Activated naive CD8-positive, alpha-beta T cell treated with anti-CD3 and anti-CD28 coated beads for 36 hours (primary cell): Measurements from ENCODE around the gene S100A11. TPM values are rescaled to one million over a fixed set of nuclear protein-coding genes. Genes with fewer than 3 reads are reported as not detected.

Experiments used
- DNase-seq: peaks from one replicate; pipeline ENCODE4 v3.0.0; 2021
- H3K27ac Mint-ChIP-seq: one replicate; pipeline ENCODE4 v1.8.0; 2022; ENCODE audit warnings: mild to moderate bottlenecking, moderate library complexity, mixed read lengths
- H3K27me3 Mint-ChIP-seq: one replicate; pipeline ENCODE4 v1.8.0; 2022; ENCODE audit warnings: mild to moderate bottlenecking, mixed read lengths
- H3K36me3 Mint-ChIP-seq: one replicate; pipeline ENCODE4 v1.8.0; 2021; ENCODE audit warnings: mild to moderate bottlenecking, mixed read lengths
- H3K4me1 Mint-ChIP-seq: one replicate; pipeline ENCODE4 v1.8.0; 2021; ENCODE audit warnings: mixed read lengths
- H3K4me3 Mint-ChIP-seq: one replicate; pipeline ENCODE4 v1.8.0; 2022; ENCODE audit warnings: mild to moderate bottlenecking, moderate library complexity, mixed read lengths
- H3K9me3 Mint-ChIP-seq: one replicate; pipeline ENCODE4 v1.8.0; 2022; ENCODE audit warnings: mixed read lengths
- total RNA-seq, 2 experiments: library from RNA; stranded (reverse); gene quantifications; one replicate each; pipeline ENCODE4 v1.2.3, GENCODE V29; 2021

S100A11 gene
- total RNA-seq, 2 experiments from 2014 or later, result 162 to 165 TPM

GRCh38 chr1:152048416-152049009, 11.7 kb upstream of the S100A11 start:
- peak; percentile 61 for DNase-seq
- H3K27me3 Mint-ChIP-seq, result peaks cover 5% of the 10 kb centered on the region
- H3K4me3 Mint-ChIP-seq, result peak overlapping the region; percentile 78
- peaks cover 23% of the 10 kb centered on the region for H3K4me1 Mint-ChIP-seq
- H3K36me3 Mint-ChIP-seq, result no peaks in the 10 kb centered on the region
- peaks cover 2% of the 10 kb centered on the region for H3K9me3 Mint-ChIP-seq
- peak overlapping the region; percentile 98 for H3K27ac Mint-ChIP-seq

DNA sequence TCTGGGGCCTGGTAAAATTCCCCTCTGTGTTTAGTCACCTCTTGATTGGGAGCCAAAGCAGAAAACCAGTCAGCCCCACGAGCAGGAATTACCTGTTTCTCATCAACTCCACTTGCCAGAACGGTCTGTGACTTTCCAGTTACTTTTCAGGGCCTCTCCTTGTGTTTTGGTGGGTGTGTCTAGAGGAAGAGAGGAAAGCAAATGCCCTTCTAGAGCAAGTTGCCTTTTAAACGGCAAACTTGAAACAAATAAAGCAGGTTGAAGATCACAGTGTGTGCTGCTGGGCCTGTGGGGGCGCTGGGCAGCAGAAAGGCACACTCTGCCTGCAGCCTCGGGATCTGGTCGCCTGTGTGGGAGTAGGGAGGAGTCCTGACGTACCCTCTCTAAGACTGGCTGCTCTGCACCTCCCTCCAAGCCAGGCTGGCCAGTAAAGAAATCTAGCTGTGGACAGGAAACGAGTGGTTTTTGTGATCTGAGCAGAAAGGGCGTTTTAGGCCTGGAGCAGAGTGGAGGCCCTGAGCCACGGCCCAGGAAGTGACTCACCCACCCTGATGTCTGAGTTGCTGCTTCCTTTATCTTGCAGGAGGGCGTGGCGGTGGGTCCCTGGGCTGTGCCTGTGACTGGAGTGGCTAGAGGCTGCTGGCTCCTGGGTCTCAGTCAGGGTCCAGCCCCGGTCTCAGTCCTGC, 11.1 kb upstream of the S100A11 start:
- Mint-ChIP-seq H3K9me3 (peaks cover 2% of the 10 kb centered on the region), H3K36me3 (no peaks in the 10 kb centered on the region), H3K27me3 (peaks cover 3% of the 10 kb centered on the region), H3K4me3 (peak overlapping the region; percentile 78), H3K4me1 (peaks cover 23% of the 10 kb centered on the region), H3K27ac (peak overlapping the region; percentile 98)
- DNase-seq, result peak; percentile 91

DNA sequence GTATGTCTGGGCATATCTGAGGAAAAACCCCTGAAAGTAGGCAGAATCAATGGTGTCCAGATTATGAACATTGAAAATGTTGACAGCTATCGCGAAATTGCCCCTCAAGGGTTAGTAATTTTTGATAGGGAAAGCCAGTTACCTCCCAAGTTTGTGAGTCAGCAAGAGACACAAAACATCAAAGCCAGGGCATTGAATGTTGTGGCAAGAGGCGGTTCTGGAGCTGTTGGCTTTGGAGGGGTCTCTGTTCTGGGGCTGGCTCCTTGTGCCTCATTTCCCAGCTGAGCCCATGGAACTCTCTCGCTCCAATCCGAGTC, 10.6 kb upstream of the S100A11 start:
- H3K27ac Mint-ChIP-seq, result peak overlapping the region; percentile 98
- peaks cover 21% of the 10 kb centered on the region for H3K4me1 Mint-ChIP-seq
- H3K36me3 Mint-ChIP-seq, result no peaks in the 10 kb centered on the region
- peaks cover 2% of the 10 kb centered on the region for H3K9me3 Mint-ChIP-seq
- DNase-seq, result no peak
- H3K27me3 Mint-ChIP-seq, result no peaks in the 10 kb centered on the region
- peak overlapping the region; percentile 78 for H3K4me3 Mint-ChIP-seq

DNA sequence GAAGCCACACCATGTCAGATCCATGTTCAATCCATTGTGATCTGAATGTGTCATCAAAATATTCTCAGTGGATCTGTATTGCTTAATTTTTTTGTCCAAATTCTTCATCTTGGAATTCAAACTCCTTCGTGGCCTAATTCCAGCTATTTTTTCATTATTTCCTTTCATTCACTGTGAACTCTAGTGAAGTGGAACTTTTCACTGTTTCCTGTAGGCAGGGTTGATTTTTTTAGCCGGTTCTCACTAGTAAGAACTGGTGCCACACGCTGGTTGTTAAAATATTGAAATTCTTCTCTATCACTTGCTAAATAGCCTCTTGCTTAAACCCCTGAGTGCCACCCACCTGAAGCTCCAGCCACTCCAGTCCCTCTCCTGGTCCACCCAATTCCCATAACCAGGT, 7.6 kb upstream of the S100A11 start:
- Mint-ChIP-seq H3K4me1 (peaks cover 19% of the 10 kb centered on the region), H3K27me3 (no peaks in the 10 kb centered on the region), H3K9me3 (peaks cover 2% of the 10 kb centered on the region), H3K36me3 (no peaks in the 10 kb centered on the region), H3K4me3 (no peak overlapping the region), H3K27ac (no peak overlapping the region)
- DNase-seq, result no peak

DNA sequence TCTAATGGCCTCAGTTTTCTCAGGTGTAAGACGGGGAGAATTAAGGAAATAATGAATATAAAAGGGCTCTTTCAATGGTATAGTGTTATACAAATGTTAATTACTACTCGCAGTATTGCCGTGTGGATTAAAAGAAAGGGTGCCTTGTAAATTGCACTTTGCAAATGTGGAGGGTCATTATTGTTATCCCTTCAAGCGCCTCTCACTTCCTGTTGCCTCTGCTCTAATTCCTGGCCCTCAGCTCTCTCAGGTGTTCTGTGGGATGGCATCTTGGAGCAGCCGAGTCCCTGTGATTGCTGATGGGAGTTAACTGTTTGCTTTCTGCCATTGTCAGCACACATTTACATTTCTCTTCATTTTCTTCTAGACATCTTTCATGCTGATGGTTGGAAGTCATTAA, 7.1 kb upstream of the S100A11 start:
- Mint-ChIP-seq H3K27me3 (no peaks in the 10 kb centered on the region), H3K36me3 (no peaks in the 10 kb centered on the region), H3K9me3 (peaks cover 2% of the 10 kb centered on the region), H3K4me3 (no peak overlapping the region), H3K27ac (no peak overlapping the region), H3K4me1 (peaks cover 19% of the 10 kb centered on the region)
- DNase-seq, result no peak

- peaks cover 6% of the 10 kb centered on the region for H3K4me1 Mint-ChIP-seq
- no peak for DNase-seq
- no peaks in the 10 kb centered on the region for H3K36me3 Mint-ChIP-seq
Observed at GRCh38 chr1:152042030-152042429, 5.2 kb upstream of the S100A11 start.

DNA sequence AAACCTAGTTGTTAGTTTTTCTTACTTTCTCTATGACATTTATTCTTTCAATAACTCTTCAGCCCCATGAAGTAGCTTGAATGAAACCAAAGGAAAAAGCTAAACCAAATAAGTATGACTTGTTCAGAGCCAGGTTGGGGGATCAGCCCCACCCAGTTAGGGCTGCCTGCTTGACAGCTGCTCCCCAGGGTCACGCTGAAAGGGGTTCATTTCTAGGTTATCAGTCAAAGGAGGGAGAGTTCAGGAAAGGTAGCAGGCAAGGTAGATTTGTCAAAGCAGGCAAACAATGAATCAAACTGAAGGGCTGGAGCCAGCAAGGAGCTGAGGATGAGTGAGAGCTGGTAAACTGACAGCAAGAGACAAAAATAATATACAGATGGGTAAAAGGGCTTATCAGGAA, 3.1 kb upstream of the S100A11 start:
- Mint-ChIP-seq H3K36me3 (peaks cover 13% of the 10 kb centered on the region), H3K27me3 (no peaks in the 10 kb centered on the region), H3K27ac (no peak overlapping the region), H3K4me1 (peaks cover 11% of the 10 kb centered on the region), H3K9me3 (no peaks in the 10 kb centered on the region), H3K4me3 (no peak overlapping the region)
- DNase-seq, result no peak

More at GRCh38 chr1:152042030-152042429, 5.2 kb upstream of the S100A11 start:
- Mint-ChIP-seq H3K27ac (no peak overlapping the region), H3K4me3 (no peak overlapping the region), H3K27me3 (no peaks in the 10 kb centered on the region), H3K9me3 (peaks cover 2% of the 10 kb centered on the region)

- Mint-ChIP-seq H3K4me3 (no peak overlapping the region), H3K27ac (no peak overlapping the region), H3K27me3 (no peaks in the 10 kb centered on the region), H3K36me3 (peaks cover 13% of the 10 kb centered on the region), H3K9me3 (no peaks in the 10 kb centered on the region), H3K4me1 (peaks cover 14% of the 10 kb centered on the region)
- no peak for DNase-seq
Observed at GRCh38 chr1:152039461-152039860, 2.7 kb upstream of the S100A11 start.

GRCh38 chr1:152038871-152039270, 2.1 kb upstream of the S100A11 start:
- Mint-ChIP-seq H3K36me3 (peaks cover 16% of the 10 kb centered on the region), H3K4me1 (peaks cover 17% of the 10 kb centered on the region), H3K27me3 (no peaks in the 10 kb centered on the region), H3K9me3 (no peaks in the 10 kb centered on the region), H3K27ac (no peak overlapping the region), H3K4me3 (no peak overlapping the region)
- DNase-seq, result no peak

DNA sequence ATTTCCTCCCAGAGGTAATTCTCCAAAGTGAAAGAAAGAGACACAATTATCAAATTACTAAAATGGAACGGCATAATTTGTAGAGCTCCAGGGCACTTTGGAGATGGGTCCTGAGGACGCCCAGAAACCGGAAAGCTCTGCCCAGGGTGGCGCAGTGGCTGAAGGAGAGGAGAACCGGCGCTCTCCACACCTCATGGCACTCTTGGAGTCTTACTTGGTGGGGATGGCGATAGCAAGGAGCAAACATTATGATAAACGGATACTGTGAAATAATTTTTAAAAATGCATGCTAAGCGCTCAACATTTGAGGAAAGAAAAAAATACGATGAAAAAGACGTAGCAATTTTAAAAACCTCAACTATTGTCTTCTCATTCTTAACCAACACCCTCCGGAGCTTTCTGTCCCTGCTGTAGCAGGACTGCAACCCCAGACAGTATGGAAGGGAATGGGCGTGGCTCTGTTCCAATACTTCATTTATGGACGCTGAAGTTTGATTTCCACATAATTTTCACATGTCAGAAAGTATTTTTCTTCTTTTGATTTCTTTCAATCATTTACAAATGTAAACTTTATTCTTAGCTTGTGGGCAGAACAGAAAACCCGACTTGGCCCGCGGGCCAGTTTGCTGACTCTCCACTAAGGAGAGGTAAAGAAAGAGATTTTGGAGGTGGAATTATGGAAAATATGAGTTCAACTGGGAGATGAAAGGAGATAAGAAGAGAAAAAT, 1.1 kb downstream of the S100A11 start:
- Mint-ChIP-seq H3K36me3 (peaks cover 39% of the 10 kb centered on the region), H3K9me3 (peaks cover 1% of the 10 kb centered on the region), H3K4me3 (peak overlapping the region; percentile 93), H3K27me3 (no peaks in the 10 kb centered on the region), H3K4me1 (peaks cover 24% of the 10 kb centered on the region), H3K27ac (peak overlapping the region; percentile 88)
- DNase-seq, result no peak

- Mint-ChIP-seq H3K27ac (peak overlapping the region; percentile 88), H3K4me1 (peaks cover 28% of the 10 kb centered on the region), H3K9me3 (peaks cover 3% of the 10 kb centered on the region), H3K4me3 (peak overlapping the region; percentile 93), H3K36me3 (peaks cover 44% of the 10 kb centered on the region), H3K27me3 (no peaks in the 10 kb centered on the region)
- DNase-seq, result peak; percentile 72
Observed at GRCh38 chr1:152034654-152035538, 1.9 kb downstream of the S100A11 start.

- no peak for DNase-seq
- Mint-ChIP-seq H3K36me3 (peaks cover 48% of the 10 kb centered on the region), H3K27ac (peak overlapping the region; percentile 88)
Observed at GRCh38 chr1:152034324-152034653, 2.5 kb downstream of the S100A11 start.

GRCh38 chr1:152029929-152030211, 6.9 kb downstream of the S100A11 start:
- DNase-seq, result no peak
- Mint-ChIP-seq H3K36me3 (peaks cover 42% of the 10 kb centered on the region), H3K4me1 (peaks cover 28% of the 10 kb centered on the region), H3K27me3 (no peaks in the 10 kb centered on the region), H3K27ac (peak overlapping the region; percentile 68), H3K9me3 (peaks cover 11% of the 10 kb centered on the region), H3K4me3 (no peak overlapping the region)

More at GRCh38 chr1:152034324-152034653, 2.5 kb downstream of the S100A11 start:
- peaks cover 32% of the 10 kb centered on the region for H3K4me1 Mint-ChIP-seq
- H3K27me3 Mint-ChIP-seq, result no peaks in the 10 kb centered on the region
- peak overlapping the region; percentile 93 for H3K4me3 Mint-ChIP-seq
- peaks cover 5% of the 10 kb centered on the region for H3K9me3 Mint-ChIP-seq

DNA sequence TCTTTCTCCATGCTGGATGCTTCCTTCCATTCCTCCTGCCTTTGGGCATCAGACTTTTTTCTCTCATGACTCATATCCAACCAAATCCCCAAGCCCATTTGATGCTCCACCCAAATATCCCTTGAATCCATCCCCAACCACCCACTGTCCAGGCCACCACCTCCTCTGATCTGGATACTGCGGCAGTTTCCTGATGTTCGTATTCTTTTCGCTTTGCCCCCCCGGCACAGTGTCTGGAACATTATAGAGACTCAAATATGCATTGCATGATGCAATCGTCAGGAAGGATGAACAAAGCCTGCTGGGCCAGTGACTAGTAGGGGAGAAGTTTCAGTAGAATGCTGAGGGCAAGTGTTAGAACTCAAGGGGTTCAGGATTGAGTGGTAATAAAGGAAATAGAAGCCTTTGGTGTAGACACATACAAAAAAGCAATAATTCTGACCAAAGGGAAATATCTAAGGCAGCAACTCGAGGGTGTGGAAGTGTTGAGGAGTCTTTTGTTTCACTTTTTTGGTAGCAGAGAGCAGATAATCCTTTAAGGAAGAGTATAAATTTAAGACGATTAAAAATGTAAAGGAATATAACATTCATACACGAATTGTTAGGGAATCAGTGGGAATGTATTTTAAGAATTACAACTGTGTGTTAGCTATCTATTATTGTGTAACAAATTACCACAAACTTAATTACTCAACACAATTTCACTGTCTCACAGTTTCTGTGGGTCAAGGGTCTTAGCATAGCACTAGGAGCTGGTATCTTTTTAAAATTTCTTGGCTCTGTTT, 7.5 kb downstream of the S100A11 start:
- Mint-ChIP-seq H3K36me3 (peaks cover 42% of the 10 kb centered on the region), H3K4me3 (no peak overlapping the region), H3K9me3 (peaks cover 11% of the 10 kb centered on the region), H3K27ac (peak overlapping the region; percentile 96), H3K27me3 (no peaks in the 10 kb centered on the region), H3K4me1 (peaks cover 25% of the 10 kb centered on the region)
- no peak for DNase-seq
